ENCODE results near the gene SCUBE1.

The SCUBE1 gene

GRCh38 chr22:43205261-43205691 lies 137.9 kb downstream of the SCUBE1 start:
- no peak overlapping the region for H3K27ac ChIP-seq
- no peak for TF ChIP-seq CTCF (conservative IDR thresholded peaks at IDR 0.05)

GRCh38 chr22:43203471-43203981 lies 139.6 kb downstream of the SCUBE1 start:
- H3K27ac ChIP-seq, result no peak overlapping the region
- TF ChIP-seq CTCF (conservative IDR thresholded peaks at IDR 0.05), result no peak

GRCh38 chr22:43202756-43203410 lies 140.3 kb downstream of the SCUBE1 start:
- TF ChIP-seq CTCF (conservative IDR thresholded peaks at IDR 0.05), result no peak
- H3K27ac ChIP-seq, result no peak overlapping the region

GRCh38 chr22:43202326-43202725 lies 140.8 kb downstream of the SCUBE1 start:
- H3K27ac ChIP-seq, result no peak overlapping the region
- TF ChIP-seq CTCF (conservative IDR thresholded peaks at IDR 0.05), result no peak

GRCh38 chr22:43201486-43202219 lies 141.5 kb downstream of the SCUBE1 start:
- no peak for TF ChIP-seq CTCF (conservative IDR thresholded peaks at IDR 0.05)
- H3K27ac ChIP-seq, result no peak overlapping the region

GRCh38 chr22:43200555-43200954 lies 142.6 kb downstream of the SCUBE1 start:
- TF ChIP-seq CTCF (conservative IDR thresholded peaks at IDR 0.05), result no peak
- H3K27ac ChIP-seq, result no peak overlapping the region

- H3K27ac ChIP-seq, result no peak overlapping the region
- no peak for TF ChIP-seq CTCF (conservative IDR thresholded peaks at IDR 0.05)
Observed at GRCh38 chr22:43200031-43200430, 143.1 kb downstream of the SCUBE1 start.
